Endothelial cell of umbilical vein (primary cell): ENCODE measurements around the gene ZFAND2B. TPM values are rescaled to one million over a fixed set of nuclear protein-coding genes. Genes with fewer than 3 reads are reported as not detected.

Source experiments
- BruUV-seq: library from RNA; stranded (reverse); fragments of 400-500 nt; replicated peaks from 2 replicates; lab custom pipeline; 2021; lab: Mats Ljungman, UMichigan
- CTCF ChIA-PET: fragments of 300-600, 350-600 bp; sonication (Branson Sonifier 250); formaldehyde crosslinking; loops from one replicate; lab custom pipeline; 2021; ENCODE audit warnings: antibody characterized with exemption, inconsistent platforms; lab: Charles Lee
- POLR2A ChIA-PET: fragments of 300-600, 350-600 bp; sonication (Branson Sonifier 250); formaldehyde crosslinking; loops from one replicate; lab custom pipeline; 2021; ENCODE audit warnings: antibody characterized with exemption, inconsistent platforms; lab: Charles Lee
- DNase-seq: peaks from one replicate; pipeline ENCODE4 v3.0.0-alpha.2; 2011; ENCODE audit warnings: low read depth, low spot score
- FAIRE-seq: peaks from 2 replicates; lab custom pipeline; 2011; peaks lifted over from hg19 to GRCh38; lab: Jason Lieb, UNC
- H2AFZ ChIP-seq: 2 replicates; pipeline ENCODE4 v1.6.0; 2012; ENCODE audit warnings: low read depth, low read length, control low read depth, inconsistent platforms
- H3K27ac ChIP-seq: 2 replicates; pipeline ENCODE4 v1.5.1; 2011; ENCODE audit warnings: low read depth, mild to moderate bottlenecking, control low read depth, low read length, moderate library complexity; ENCODE audit not compliant: insufficient read depth
- H3K27me3 ChIP-seq, 2 experiments: 2 replicates each; pipeline versions ENCODE4 v1.6.0 to v1.6.1; 2011; ENCODE audit warnings: low read length in 2 of 2, mixed read lengths in 1 of 2; ENCODE audit not compliant: control insufficient read depth in 2 of 2, insufficient read depth in 2 of 2
- H3K36me3 ChIP-seq, 2 experiments: 2 replicates in 1 of 2; 3 replicates in 1 of 2; pipeline ENCODE4 v1.5.1; 2011; ENCODE audit warnings: low read length in 2 of 2, mild to moderate bottlenecking in 1 of 2, moderate library complexity in 1 of 2; ENCODE audit not compliant: control insufficient read depth in 2 of 2, insufficient read depth in 2 of 2; ENCODE audit errors: extremely low read depth in 1 of 2
- H3K4me1 ChIP-seq: 3 replicates; pipeline ENCODE4 v1.5.1; 2011; ENCODE audit warnings: mild to moderate bottlenecking, low read length; ENCODE audit not compliant: control insufficient read depth, insufficient read depth; ENCODE audit errors: extremely low read depth
- H3K4me2 ChIP-seq: 2 replicates; pipeline ENCODE4 v1.6.1; 2011; ENCODE audit warnings: low read length, control low read depth, mixed read lengths; ENCODE audit not compliant: insufficient read depth
- H3K4me3 ChIP-seq, 3 experiments: fragments of 200-600 bp in 1 of 3; sonication (generic), shearing (Covaris generic) in 1 of 3; replicated peaks in 1 of 3; 2 replicates each; pipeline ENCODE4 v1.5.1; 2011 to 2016; ENCODE audit warnings: control low read depth in 3 of 3, low read length in 3 of 3, mild to moderate bottlenecking in 2 of 3, inconsistent platforms in 1 of 3, low read depth in 1 of 3, moderate library complexity in 1 of 3; ENCODE audit not compliant: insufficient read depth in 1 of 3
- H3K79me2 ChIP-seq: 2 replicates; pipeline ENCODE4 v1.6.0; 2012; ENCODE audit warnings: low read length, inconsistent platforms; ENCODE audit not compliant: control insufficient read depth, insufficient read depth
- H3K9ac ChIP-seq: replicated peaks from 2 replicates; pipeline ENCODE3; 2011; ENCODE audit warnings: low read length, control low read depth; ENCODE audit not compliant: insufficient read depth; ENCODE audit errors: extremely low read depth
- H3K9me1 ChIP-seq: replicated peaks from 3 replicates; pipeline ENCODE4 v1.6.0; 2011; ENCODE audit warnings: mild to moderate bottlenecking, low read length; ENCODE audit not compliant: control insufficient read depth, insufficient read depth; ENCODE audit errors: extremely low read depth
- H3K9me3 ChIP-seq: replicated peaks from 2 replicates; pipeline ENCODE4 v1.5.1; 2012; ENCODE audit warnings: low read length, inconsistent platforms; ENCODE audit not compliant: control insufficient read depth, insufficient read depth
- H4K20me1 ChIP-seq: replicated peaks from 2 replicates; pipeline ENCODE3; 2011; ENCODE audit warnings: mild to moderate bottlenecking, low read length; ENCODE audit not compliant: control insufficient read depth, insufficient read depth; ENCODE audit errors: extremely low read depth
- EZH2 ChIP-seq: IDR thresholded peaks from 2 replicates; pipeline ENCODE4 v1.6.1; 2012; ENCODE audit warnings: borderline replicate concordance, low read depth, mild to moderate bottlenecking, moderate library complexity, low read length, inconsistent platforms; ENCODE audit not compliant: severe bottlenecking
- FOS ChIP-seq: IDR thresholded peaks from 2 replicates; pipeline ENCODE4 v1.6.1; 2011; ENCODE audit warnings: mild to moderate bottlenecking, low read length, moderate library complexity, borderline replicate concordance; ENCODE audit not compliant: insufficient read depth
- GATA2 ChIP-seq: IDR thresholded peaks from 2 replicates; pipeline ENCODE4 v1.7.0; 2011; ENCODE audit warnings: low read depth, mild to moderate bottlenecking, moderate library complexity, mixed read lengths, low read length; ENCODE audit not compliant: insufficient read length, insufficient read depth
- JUN ChIP-seq: IDR thresholded peaks from 2 replicates; pipeline ENCODE4 v1.6.1; 2011; ENCODE audit warnings: borderline replicate concordance, low read depth; ENCODE audit not compliant: insufficient read length, insufficient read depth
- MYC ChIP-seq: IDR thresholded peaks from one replicate; pipeline ENCODE4 v1.6.1; 2011; ENCODE audit warnings: mild to moderate bottlenecking, low read depth, low read length
- POLR2A ChIP-seq: IDR thresholded peaks from 2 replicates; pipeline ENCODE4 v1.6.1; 2012; ENCODE audit warnings: low read depth, mild to moderate bottlenecking, control low read depth, low read length
- POLR2AphosphoS5 ChIP-seq: IDR thresholded peaks from 2 replicates; pipeline ENCODE4 v1.6.1; 2012; ENCODE audit warnings: low read depth, mild to moderate bottlenecking, control low read depth, low read length, moderate library complexity; ENCODE audit not compliant: insufficient read depth
- dilution Hi-C: fragments of 300-500 bp; cut with MboI; formaldehyde crosslinking; loops from one replicate; pipeline ENCODE4 v1.15.0; 2019; ENCODE audit warnings: low sequenced_read_pairs; ENCODE audit not compliant: extremely low pct_ligation_motif_present
- intact Hi-C: fragments of 100-400 bp; cut with micrococcal nuclease; formaldehyde crosslinking; loops from one replicate; pipeline ENCODE4 v1.10.0; 2022
- polyA plus RNA-seq, 4 experiments: library from polyadenylated mRNA; depleted of rRNA in 3 of 4; stranded (reverse) in 3 of 4; unstranded in 1 of 4; fragments of >200 nt; gene quantifications; 2 replicates each; pipeline versions ENCODE4 v1.2.1 to v1.2.3, GENCODE V29; 2011 to 2012; ENCODE audit warnings: missing spikeins in 1 of 4
- total RNA-seq: library from RNA; stranded (reverse); gene quantifications from 2 replicates; pipeline ENCODE4 v1.2.3, GENCODE V29; 2021
- TF ChIP-seq, protein P1 (sequence below): IDR thresholded peaks from 2 replicates; pipeline ENCODE4 v1.6.1; 2011; ENCODE audit not compliant: insufficient read depth, insufficient read length
- TF ChIP-seq, protein P2 (sequence below), 2 donors: IDR thresholded peaks; 1 replicate in 1 of 2; 2 replicates in 1 of 2; pipeline ENCODE4 v1.5.1; 2011; ENCODE audit warnings: low read length in 2 of 2, mild to moderate bottlenecking in 2 of 2, moderate library complexity in 2 of 2, control low read depth in 1 of 2, inconsistent platforms in 1 of 2, low read depth in 1 of 2; ENCODE audit not compliant: insufficient read depth in 1 of 2; ENCODE audit errors: extremely low read depth in 1 of 2

The ZFAND2B gene
- total and polyA plus RNA-seq, 2 donors (not counting 3 experiments of a cell fraction or from before 2014, with no cell fraction given): 23.3 to 52.0 TPM

DNA sequence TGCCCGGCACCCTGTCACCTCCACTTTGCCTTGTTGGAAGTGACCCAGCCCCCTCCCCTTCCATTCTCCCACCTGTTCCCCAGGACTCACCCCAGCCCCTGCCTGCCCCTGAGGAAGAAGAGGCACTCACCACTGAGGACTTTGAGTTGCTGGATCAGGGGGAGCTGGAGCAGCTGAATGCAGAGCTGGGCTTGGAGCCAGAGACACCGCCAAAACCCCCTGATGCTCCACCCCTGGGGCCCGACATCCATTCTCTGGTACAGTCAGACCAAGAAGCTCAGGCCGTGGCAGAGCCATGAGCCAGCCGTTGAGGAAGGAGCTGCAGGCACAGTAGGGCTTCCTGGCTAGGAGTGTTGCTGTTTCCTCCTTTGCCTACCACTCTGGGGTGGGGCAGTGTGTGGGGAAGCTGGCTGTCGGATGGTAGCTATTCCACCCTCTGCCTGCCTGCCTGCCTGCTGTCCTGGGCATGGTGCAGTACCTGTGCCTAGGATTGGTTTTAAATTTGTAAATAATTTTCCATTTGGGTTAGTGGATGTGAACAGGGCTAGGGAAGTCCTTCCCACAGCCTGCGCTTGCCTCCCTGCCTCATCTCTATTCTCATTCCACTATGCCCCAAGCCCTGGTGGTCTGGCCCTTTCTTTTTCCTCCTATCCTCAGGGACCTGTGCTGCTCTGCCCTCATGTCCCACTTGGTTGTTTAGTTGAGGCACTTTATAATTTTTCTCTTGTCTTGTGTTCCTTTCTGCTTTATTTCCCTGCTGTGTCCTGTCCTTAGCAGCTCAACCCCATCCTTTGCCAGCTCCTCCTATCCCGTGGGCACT is 24.0 kb upstream of the ZFAND2B start:
- intact Hi-C loops: no loop called here
- Histone ChIP-seq H4K20me1 (no peaks in the 10 kb centered on the region), H3K27ac (no peak overlapping the region), H3K9me1 (no peaks in the 10 kb centered on the region), H3K4me1 (peaks cover 11% of the 10 kb centered on the region), H3K9ac (no peak overlapping the region), H3K4me2 (no peak overlapping the region), H3K27me3 (no peaks in the 10 kb centered on the region), H2AFZ (no peak overlapping the region), H3K79me2 (peaks cover 16% of the 10 kb centered on the region), H3K4me3 (no peak overlapping the region), H3K9me3 (no peaks in the 10 kb centered on the region), H3K36me3 (peaks cover 15 to 39% of the 10 kb centered on the region in 2 experiments)
- no peak for FAIRE-seq
- no peak for DNase-seq
- dilution Hi-C loops: no loop called here
- no TSS peak for BruUV-seq
- no peak for TF ChIP-seq GATA2
- TF ChIP-seq, protein P1, sequence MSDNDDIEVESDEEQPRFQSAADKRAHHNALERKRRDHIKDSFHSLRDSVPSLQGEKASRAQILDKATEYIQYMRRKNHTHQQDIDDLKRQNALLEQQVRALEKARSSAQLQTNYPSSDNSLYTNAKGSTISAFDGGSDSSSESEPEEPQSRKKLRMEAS: no peak
- no peak for TF ChIP-seq EZH2
- no peak for TF ChIP-seq JUN
- TF ChIP-seq MYC: no peak
- TF ChIP-seq, protein P2, sequence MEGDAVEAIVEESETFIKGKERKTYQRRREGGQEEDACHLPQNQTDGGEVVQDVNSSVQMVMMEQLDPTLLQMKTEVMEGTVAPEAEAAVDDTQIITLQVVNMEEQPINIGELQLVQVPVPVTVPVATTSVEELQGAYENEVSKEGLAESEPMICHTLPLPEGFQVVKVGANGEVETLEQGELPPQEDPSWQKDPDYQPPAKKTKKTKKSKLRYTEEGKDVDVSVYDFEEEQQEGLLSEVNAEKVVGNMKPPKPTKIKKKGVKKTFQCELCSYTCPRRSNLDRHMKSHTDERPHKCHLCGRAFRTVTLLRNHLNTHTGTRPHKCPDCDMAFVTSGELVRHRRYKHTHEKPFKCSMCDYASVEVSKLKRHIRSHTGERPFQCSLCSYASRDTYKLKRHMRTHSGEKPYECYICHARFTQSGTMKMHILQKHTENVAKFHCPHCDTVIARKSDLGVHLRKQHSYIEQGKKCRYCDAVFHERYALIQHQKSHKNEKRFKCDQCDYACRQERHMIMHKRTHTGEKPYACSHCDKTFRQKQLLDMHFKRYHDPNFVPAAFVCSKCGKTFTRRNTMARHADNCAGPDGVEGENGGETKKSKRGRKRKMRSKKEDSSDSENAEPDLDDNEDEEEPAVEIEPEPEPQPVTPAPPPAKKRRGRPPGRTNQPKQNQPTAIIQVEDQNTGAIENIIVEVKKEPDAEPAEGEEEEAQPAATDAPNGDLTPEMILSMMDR (IDR thresholded peaks at IDR 0.05; ENCODE audit: extremely low read depth in 1 of 2, insufficient read depth in 1 of 2, low read depth in 1 of 2, low read length in 2 of 2): no peak
- TF ChIP-seq POLR2A: no peak
- TF ChIP-seq POLR2AphosphoS5: no peak
- TF ChIP-seq FOS: no peak
- ChIA-PET CTCF (interaction anchor here (0.7 to 1.5 kb wide), 2 partner anchors 11 to 29 kb away, joined by 3 to 4 read pairs; no protein-coding TSS in a partner anchor), POLR2A (no interaction called here)
